NCI-H2107 treated with DMSO at 0.1 percent for 48 hours (cell line): ENCODE measurements around the gene TMEM271.
"Not testable (repeated sequence)": the region's sequence is repeated elsewhere in the genome, so short reads cannot be mapped to it uniquely, and the experiment has no call there.

Source experiments
- DNase-seq: peaks from one replicate; lab custom pipeline; 2025; ENCODE audit not compliant: unreplicated experiment; lab: John Stamatoyannopoulos, UW

TMEM271 gene

DNA sequence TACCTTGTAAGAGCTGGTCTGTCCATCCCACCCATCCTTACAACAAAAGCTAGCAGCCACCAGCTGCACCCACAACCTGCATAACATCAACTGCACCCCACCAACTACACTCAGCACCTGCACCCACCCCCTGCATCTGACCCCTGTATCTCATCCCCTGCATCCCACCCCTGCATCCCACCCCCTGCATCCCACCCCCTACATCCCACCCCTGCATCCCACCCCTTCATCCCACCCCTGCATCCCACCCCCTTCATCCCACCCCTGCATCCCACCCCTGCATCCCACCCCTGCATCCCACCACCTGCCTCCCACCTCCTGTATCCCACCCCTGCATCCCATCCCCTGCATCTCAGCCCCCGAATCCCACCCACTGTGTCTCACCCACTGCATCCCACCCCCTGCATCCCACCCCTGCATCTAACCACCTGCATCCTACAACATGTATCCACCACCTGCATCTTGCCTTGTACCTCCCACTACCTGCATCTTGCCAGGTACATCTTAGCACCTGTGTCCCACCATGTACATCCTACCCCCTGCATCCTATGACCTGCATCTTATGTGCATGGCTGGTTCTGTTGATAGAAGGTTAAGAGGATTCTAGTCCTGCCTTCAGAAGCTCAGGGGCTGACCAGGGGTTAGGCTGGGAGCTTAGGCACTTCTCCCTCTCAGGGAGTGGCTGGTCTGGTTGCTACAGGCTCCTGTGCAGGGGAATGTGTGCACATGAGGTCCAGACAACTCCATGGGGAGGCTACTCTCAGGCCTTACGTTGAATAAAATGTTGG is 9.4 kb downstream of the TMEM271 start:
- DNase-seq = no peak

DNA sequence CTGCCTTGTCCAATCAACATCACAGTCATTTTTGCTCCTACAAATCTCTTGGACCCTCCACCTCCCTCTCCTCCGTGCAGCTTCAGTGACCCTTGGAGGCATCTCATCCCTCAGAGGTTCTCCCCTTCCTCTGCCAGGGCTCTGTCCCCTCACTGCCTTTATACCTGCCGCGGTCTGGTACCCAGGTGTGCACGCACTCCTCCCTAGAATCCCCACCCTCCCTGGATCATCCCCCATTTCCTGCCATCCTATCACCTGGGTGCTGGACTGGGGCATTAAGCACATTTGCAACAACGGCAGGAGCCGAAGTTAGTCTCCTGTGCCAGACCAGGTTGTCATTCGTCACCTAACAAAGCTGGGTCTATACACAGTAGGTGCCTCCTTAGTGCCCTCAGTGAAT is 10.1 kb downstream of the TMEM271 start:
- DNase-seq = no peak

DNA sequence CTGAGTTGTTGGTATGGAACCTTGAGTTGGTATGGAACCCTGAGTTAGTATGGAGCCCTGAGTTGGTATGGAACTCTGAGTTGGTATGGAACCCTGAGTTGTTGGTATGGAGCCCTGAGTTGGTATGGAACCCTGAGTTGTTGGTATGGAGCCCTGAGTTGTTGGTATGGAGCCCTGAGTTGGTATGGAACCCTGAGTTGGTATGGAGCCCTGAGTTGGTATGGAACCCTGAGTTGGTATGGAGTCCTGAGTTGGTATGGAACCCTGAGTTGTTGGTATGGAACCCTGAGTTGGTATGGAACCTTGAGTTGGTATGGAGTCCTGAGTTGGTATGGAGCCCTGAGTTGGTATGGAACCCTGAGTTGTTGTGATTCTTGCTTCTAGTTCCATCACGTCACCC is 10.5 kb downstream of the TMEM271 start:
- DNase-seq = not testable (repeated sequence)

DNA sequence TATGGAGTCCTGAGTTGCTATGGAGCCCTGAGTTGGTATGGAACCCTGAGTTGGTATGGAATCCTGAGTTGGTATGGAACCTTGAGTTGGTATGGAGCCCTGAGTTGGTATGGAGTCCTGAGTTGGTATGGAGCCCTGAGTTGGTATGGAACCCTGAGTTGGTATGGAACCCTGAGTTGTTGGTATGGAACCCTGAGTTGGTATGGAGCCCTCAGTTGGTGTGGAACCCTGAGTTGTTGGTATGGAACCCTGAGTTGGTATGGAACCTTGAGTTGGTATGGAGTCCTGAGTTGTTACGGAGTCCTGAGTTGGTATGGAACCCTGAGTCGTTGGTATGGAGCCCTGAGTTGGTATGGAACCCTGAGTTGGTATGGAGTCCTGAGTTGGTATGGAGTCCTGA is 13.6 kb downstream of the TMEM271 start:
- not testable (repeated sequence) for DNase-seq

DNA sequence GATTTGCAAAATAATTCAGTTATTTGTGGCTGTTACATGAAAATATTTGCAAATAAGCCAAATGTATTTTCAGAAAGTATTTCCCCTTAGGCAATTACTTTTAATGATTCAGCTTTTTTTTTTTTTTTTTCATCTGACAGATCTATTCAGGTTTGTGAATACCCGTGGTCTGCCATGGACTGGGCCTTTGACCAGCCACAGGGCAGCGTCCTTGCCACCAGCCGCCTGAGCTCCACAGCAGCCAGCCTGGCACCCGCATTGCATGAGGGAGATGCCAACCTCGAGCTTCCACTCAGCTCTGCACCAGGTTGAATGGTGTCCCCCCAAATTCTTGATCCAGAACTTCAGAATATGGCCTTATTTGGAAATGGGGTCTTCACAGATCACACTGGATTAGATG is 14.7 kb downstream of the TMEM271 start:
- no peak for DNase-seq

DNA sequence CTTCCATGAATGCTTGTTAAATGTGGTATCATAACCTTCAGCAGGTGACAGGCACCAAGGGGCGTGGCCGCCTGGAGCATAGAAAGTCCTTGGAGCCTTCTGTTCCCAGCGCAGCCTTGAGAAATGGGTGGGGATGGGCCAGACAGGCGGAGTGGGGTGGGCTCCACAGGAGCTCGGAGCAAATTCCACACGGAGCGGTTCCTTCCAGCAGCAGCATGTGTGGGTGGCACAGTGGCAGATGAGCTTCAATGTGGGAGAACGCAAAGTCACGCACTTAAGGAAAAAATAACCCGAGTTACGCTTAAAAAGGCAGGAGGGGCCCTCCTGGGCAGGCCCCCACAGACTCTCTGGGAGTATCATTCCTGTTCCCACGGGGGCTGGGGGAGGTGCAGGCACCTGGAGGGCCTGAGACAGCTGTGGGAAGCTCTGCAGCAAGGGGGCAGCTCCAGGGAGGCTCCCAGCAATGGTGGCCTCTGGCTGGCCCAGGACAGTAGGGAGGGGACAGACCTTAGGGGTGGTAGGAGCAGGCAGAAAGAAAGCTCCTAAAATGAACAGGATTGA is 15.3 kb downstream of the TMEM271 start:
- no peak for DNase-seq

DNA sequence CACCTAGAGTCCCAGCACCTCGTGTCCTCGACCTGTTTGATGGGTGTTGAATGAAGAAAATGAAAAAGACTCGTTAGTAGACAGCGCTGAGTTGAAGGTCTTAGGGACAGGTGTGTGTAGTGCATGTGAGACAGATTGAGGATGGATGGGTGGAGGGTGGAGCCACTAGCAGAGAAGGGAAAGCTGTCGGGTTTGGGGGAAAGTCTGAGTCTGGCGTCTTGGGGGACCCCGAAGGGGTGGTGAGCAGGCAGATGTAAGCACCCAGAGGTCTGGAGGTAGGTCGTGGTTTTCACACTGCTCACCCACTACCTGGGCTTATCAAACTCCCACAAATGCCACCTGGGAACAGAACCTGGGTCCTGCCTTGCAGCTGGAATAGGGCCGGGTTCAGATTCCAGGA is 16.0 kb downstream of the TMEM271 start:
- no peak for DNase-seq

DNA sequence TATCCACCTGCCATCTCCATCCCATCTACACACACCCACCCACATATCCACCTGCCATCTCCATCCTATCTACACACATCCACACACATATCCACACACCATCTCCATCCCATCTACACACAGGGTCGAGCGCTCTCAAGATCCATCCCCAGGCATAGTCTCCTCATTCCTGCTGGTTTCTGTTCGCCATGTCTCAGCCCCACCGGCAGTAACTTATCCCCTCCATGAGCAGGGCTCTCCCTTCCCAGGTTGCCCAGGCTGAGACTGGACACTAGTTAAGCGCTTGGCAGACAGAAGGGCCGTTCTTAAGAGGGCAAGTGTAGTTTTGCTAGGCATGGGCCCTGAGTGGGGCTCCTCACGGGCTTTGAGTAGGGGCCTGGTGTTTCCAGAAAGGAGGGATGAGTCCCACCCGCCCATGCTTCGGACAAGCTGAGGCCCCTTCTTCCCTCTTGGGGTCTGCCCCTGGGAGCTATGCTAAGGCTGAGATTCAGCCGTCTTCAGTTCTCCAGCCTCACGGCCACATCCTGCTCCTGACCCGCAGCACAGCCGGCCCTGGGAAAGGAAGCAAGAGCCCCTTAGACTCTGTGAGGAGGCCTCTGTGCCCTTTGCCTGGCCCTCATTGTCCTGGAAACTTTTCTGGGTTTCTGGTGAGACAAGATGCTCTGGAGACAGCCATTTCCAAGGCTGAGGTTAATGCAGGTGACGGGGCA is 20.4 kb downstream of the TMEM271 start:
- no peak for DNase-seq

DNA sequence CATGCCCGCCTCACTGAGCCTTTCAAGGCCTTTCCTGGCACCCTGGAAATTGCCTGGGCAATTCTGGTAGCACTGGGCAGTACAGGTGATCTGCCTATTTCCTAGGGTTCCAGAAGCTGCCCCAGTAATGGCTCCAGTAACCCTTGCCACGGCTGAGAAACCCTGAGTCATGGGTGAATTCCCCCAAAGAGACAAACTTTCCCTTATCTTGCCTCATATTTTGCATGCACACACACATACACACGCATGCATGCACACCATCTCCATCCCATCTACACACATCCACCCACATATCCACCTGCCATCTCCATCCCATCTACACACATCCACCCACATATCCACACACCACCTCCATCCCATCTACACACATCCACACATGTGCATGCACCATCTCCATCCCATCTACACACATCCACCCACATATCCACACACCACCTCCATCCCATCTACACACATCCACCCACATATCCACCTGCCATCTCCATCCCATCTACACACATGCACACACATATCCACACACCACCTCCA is 21.2 kb downstream of the TMEM271 start:
- DNase-seq = not testable (repeated sequence)

DNA sequence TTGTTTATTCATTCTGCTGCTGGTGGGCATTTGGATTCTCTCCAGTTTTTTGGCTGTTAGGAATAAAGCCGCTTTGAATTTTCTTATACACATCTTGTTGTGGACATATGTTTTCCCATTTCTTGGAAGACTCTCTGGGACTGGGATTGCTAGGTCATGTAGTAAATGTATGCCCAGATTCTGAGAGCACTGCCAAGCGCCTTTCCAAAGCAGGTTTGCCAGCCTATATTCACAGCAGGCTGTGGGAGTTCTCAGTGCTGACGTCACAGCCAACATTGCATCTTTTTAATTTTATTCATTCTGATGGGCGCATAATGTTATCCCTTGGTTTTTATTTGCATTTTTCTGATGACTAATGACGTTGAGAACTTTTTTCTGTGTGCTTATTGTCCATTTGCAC is 24.1 kb downstream of the TMEM271 start:
- DNase-seq = no peak

DNA sequence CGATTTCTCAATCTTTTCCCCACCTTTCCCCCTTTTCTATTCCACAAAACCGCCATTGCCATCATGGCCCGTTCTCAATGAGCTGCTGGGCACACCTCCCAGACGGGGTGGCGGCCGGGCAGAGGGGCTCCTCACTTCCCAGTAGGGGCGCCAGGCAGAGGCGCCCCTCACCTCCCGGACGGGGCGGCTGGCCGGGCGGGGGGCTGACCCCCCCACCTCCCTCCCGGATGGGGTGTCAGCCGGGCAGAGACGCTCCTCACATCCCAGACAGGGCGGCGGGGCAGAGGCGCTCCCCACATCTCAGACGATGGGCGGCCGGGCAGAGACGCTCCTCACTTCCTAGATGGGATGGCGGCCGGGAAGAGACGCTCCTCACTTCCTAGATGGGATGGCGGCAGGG is 25.8 kb downstream of the TMEM271 start:
- DNase-seq = not testable (repeated sequence)

DNA sequence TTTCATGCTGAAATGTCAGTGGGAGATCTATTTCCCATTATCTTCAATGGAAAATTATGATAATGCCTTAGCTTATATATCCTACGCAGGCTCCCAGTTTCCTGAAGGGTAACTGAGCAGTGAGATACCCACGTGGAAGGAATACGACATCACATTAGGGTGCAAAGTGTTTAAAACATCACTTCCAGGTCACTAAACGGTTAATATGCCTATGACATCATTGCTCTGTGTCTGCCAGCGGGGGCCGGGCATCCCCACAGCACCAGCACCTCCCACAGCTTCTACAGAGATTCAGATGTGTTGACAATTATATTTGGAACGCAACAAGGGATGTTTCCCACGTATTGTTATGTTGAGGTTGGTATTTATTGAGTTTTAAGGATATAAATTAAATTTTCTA is 27.1 kb downstream of the TMEM271 start:
- DNase-seq = no peak

DNA sequence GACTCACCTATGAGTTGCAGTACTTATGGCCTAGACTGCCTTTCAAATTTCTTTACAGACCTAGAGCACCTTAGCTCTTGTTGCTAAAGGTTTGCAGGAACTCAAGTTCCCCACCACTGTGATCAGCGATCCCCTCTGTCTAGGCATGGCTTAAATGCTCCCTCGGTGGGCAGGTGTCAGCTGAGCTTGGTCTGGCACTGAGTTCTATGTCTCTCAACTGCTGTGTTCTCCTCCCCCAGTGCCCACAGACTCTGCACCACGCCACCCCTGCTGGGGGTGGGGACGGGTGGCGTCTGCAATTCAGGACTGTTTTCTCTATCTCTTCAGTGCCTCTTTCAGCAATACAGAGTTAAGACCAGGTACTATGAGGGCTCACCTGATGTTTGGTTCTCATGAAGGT is 30.5 kb downstream of the TMEM271 start:
- no peak for DNase-seq

DNA sequence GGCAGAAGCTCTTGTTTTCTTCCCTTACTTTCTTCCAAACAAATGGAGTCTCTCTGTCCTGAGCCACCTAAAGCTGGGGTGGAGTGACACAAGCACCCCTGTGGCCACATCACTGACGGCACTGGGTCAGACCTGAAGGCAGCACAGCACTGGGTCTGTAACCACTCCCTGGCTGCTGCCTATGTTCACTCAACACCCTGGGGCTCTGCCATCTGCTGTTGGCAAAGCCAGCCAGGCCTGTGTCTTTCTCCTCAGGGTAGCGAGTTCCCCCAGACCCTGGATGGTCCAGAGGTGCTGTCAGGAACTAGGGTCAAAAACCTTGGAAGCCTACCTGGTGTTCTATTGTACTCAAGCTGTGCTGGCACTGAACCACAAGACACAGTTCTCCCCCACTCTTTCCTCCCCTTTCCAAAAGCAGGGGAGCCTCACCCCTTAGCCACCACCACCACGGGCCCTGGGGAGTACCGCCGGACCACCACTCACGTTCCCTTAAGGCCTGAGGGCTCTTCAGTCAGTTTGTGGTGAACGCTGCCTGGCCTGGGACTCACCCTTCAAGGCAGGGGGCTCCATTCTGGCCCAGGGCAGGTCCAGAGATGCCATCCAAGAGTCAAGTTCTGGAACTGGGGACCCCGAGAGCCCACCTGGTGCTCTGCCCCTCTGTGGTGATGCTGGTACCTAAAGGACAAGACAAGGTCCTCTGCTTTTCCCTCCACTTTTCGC is 31.5 kb downstream of the TMEM271 start:
- no peak for DNase-seq

DNA sequence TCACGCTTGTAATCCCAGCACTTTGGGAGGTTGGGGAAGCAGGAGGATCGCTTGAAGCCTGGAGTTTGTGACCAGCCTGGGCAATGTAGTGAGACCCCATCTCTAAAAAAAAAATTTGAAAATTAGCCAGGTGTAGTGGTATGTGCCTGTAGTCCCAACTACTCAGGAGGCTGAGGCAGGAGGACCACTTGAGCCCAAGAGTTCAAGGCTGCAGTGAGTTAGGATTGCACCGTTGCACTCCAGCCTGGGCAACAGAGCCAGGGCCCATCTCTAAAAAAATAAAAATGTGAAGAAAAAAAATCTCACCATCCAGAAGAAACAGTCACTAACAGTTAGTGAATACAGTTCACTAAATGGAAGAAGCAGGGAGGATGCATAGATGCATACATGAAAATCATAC is 34.8 kb downstream of the TMEM271 start:
- DNase-seq = no peak

DNA sequence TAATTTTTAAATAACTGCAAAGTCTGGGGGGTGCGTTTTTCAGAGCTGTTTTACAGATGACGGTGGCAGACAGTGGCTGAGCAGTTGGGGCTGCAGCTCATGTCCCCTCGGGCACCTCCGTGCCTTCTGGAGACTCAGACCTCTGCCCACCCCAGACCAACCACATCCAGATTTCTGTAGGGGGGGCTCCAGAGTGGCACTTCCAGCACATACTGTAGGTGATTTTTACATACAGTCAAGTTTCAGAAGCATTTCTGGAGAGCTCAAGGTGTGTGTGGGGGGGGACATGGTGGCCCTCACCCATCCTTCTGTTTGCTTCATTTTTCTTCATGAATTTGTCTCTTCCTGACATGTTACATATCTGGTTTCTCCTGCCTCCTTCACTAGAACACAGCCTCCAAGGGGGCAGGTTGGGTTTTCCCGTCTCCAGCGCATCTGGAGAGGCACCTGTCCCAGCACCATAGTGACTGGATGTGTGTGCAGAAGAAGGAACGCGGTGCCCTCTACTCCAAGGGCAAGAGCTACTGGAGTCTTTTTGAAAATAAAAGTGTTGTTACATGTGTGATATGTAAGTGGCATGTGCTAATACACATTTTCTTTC is 37.5 kb downstream of the TMEM271 start:
- DNase-seq = no peak

DNA sequence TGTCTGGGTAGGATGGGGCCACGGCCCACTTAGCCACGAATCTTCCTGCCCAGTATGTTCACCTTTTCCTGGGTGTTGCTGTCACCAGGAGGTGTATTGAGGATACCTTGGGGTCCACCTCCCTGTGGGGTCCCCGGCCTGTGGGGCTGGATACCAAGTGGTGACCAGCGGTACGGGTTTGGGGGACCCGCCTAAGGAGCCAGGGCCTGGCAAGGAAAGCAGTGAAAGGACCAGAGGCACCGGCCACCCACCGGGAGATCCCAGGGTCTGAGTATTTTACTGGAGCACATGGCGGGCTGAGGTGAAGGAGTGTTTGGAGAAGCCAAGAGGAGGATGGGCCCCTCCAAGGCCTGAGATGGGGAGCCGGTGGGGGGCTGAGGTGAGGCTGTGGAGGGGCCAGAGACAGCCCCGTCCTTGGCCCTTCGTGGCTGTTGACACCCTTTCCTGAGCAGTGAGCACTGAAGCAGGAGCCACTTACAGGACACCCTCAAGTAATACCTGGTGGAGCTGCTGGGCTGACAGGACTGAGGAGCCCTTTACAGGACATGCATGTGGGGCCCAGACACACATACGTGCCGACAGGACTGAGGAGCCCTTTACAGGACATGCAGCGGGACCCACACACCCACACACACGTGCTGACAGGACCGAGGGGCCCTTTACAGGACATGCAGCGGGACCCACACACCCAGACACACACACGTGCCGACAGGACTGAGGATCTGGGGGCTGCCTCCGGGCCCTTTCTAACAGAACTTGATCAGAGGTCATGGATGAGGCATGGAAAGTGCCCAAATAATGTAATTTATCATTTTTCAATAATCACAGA is 38.4 kb downstream of the TMEM271 start:
- DNase-seq = no peak

DNA sequence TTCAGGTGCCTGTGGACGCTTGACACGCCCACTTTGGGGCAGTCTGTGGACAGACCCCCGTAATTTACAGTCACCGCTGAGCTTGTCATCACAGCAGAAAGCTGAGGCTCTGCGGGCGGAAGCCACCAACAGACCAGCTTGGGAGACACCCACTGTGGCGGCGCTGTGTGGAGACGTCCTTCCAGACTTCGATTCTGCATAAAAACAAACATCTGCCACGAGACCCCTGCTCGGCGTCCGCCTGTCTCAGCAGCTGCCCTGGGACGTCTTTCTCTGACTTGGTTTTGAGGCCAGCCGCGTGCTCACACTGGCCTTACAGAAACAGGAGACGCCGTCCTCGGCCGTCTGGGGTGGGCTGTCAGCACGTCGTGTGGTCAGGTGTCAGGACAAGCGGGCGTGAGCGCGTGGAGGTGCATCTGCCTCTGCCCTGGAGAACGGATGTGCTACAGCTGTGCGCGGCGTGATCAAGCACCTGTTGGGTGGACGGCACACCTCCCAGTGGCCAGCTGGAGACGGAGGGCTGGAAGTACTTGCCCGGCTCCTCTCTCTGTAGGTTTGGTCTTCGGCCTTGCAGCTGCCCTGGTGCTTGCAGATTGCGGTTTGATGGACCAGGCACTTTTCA is 39.6 kb downstream of the TMEM271 start:
- no peak for DNase-seq

DNA sequence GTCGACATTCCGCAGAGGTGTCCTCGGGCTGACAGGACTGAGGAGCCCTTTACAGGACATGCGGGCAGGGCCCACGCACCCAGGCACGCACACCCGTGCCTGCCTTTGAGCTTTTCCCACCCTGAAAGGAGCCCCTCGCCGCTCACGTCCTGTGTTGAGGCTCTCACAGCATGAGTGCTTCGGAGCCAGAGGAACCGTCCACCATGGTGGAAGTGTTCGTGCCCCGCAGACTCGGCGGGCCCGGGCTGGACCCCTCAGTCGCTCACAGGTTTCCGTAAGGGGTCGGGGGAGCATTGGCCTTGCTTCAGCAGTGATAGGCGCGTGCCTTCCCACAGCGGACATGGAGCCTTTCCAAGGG is 40.2 kb downstream of the TMEM271 start:
- DNase-seq = no peak
